Upper lobe of left lung (tissue), 6 donors: Measurements from ENCODE around the gene ALCAM. TPM values are rescaled to one million over a fixed set of nuclear protein-coding genes. Genes with fewer than 3 reads are reported as not detected.

Experiments
- ATAC-seq, 2 donors: fragments of 200-7000 bp; cut with Tn5 transposase; one replicate each; pipeline ENCODE4 v1.9.1; 2022; ENCODE audit warnings: mild to moderate bottlenecking in 2 of 2, moderate library complexity in 2 of 2; ENCODE audit not compliant: low FRiP score in 2 of 2
- DNase-seq, 2 donors: peaks; one replicate each; pipeline ENCODE4 v3.0.0-alpha.2; 2019 to 2020
- H3K27ac ChIP-seq, 4 donors: fragments of 200-600 bp; sonication (generic); one replicate each; pipeline ENCODE4 v1.5.1; 2016 to 2019
- H3K27me3 ChIP-seq, 4 donors: fragments of 200-600 bp; sonication (generic); one replicate each; pipeline ENCODE4 v1.5.1; 2017 to 2019
- H3K36me3 ChIP-seq, 4 donors: fragments of 200-600 bp; sonication (generic); one replicate each; pipeline ENCODE4 v1.5.1; 2016 to 2019
- H3K4me1 ChIP-seq, 4 donors: fragments of 200-600 bp; sonication (generic); one replicate each; pipeline ENCODE4 v1.5.1; 2018 to 2019
- H3K4me3 ChIP-seq, 4 donors: fragments of 200-600 bp; sonication (generic); one replicate each; pipeline ENCODE4 v1.5.1; 2017 to 2019; ENCODE audit warnings: mild to moderate bottlenecking in 2 of 4, moderate library complexity in 1 of 4
- H3K9me3 ChIP-seq, 4 donors: fragments of 200-600 bp; sonication (generic); one replicate each; pipeline ENCODE4 v1.5.1; 2018 to 2019
- EP300 ChIP-seq, 4 donors: sonication (generic); formaldehyde crosslinking; IDR thresholded peaks; one replicate each; pipeline ENCODE4 v1.5.1; 2017; ENCODE audit warnings: antibody characterized with exemption in 4 of 4, control low read depth in 2 of 4
- POLR2A ChIP-seq, 4 donors: fragments of 450-650 bp; IDR thresholded peaks; one replicate each; pipeline ENCODE4 v1.5.1; 2016 to 2017; ENCODE audit warnings: antibody characterized with exemption in 4 of 4, mild to moderate bottlenecking in 2 of 4
- POLR2AphosphoS5 ChIP-seq, 2 donors: sonication (generic); formaldehyde crosslinking; IDR thresholded peaks; one replicate each; pipeline ENCODE4 v1.5.1; 2017; ENCODE audit warnings: antibody characterized with exemption in 2 of 2
- WGBS, 2 donors: methylation state at CpG; one replicate each; pipeline ENCODE4 v1.1.5; 2017 to 2018; 5-methylcytosine and 5-hydroxymethylcytosine counted together
- total RNA-seq, 6 donors: library from RNA; depleted of rRNA in 4 of 6; stranded (reverse); fragments of >200 nt in 4 of 6; gene quantifications; one replicate each; pipeline versions ENCODE4 v1.1.0 to v1.2.1, GENCODE V29; 2016 to 2021
- TF ChIP-seq, protein P1 (sequence below), 6 experiments: fragments of 450-650 bp in 4 of 6; fragments of 200-600 bp in 2 of 6; sonication (generic) in 2 of 6; IDR thresholded peaks; one replicate each; pipeline ENCODE4 v1.5.1; 2016 to 2019; ENCODE audit warnings: antibody characterized with exemption in 6 of 6
- donor health status: DM: no; HTN: no; CAD: no; lungs with moderate emphysema.
- donor health status: DM: no; HTN: yes; CAD: no; lungs with severe emphysema.

ALCAM gene
- total RNA-seq, 6 donors from 2014 or later: 129 to 390 (median 186) TPM

GRCh38 chr3:105512061-105512460, 145.4 kb downstream of the ALCAM start:
- no peaks in the 10 kb centered on the region for H3K27me3 ChIP-seq
- H3K27ac ChIP-seq: no peak overlapping the region
- no peak overlapping the region for H3K4me3 ChIP-seq
- no peaks in the 10 kb centered on the region for H3K4me1 ChIP-seq
- TF ChIP-seq, protein P1, sequence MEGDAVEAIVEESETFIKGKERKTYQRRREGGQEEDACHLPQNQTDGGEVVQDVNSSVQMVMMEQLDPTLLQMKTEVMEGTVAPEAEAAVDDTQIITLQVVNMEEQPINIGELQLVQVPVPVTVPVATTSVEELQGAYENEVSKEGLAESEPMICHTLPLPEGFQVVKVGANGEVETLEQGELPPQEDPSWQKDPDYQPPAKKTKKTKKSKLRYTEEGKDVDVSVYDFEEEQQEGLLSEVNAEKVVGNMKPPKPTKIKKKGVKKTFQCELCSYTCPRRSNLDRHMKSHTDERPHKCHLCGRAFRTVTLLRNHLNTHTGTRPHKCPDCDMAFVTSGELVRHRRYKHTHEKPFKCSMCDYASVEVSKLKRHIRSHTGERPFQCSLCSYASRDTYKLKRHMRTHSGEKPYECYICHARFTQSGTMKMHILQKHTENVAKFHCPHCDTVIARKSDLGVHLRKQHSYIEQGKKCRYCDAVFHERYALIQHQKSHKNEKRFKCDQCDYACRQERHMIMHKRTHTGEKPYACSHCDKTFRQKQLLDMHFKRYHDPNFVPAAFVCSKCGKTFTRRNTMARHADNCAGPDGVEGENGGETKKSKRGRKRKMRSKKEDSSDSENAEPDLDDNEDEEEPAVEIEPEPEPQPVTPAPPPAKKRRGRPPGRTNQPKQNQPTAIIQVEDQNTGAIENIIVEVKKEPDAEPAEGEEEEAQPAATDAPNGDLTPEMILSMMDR (IDR thresholded peaks at IDR 0.05): no peak
- TF ChIP-seq POLR2AphosphoS5 (IDR thresholded peaks at IDR 0.05) (no peak), POLR2A (IDR thresholded peaks at IDR 0.05) (no peak), EP300 (IDR thresholded peaks at IDR 0.05) (no peak)
- WGBS, 2 donors: 87 to 94% methylated on average over 1 of the region's 1 CpG
- no peaks in the 10 kb centered on the region for H3K36me3 ChIP-seq
- no peaks in the 10 kb centered on the region for H3K9me3 ChIP-seq
- DNase-seq (no peak), ATAC-seq (no peak)

GRCh38 chr3:105513042-105513441, 146.3 kb downstream of the ALCAM start:
- DNase-seq (no peak), ATAC-seq (no peak)
- no peaks in the 10 kb centered on the region for H3K27me3 ChIP-seq
- WGBS, 2 donors: 83 to 93% methylated on average over 1 of the region's 1 CpG
- no peak overlapping the region for H3K4me3 ChIP-seq
- peaks cover 0 to under 1% (median 0%) of the 10 kb centered on the region in 4 donors for H3K4me1 ChIP-seq
- H3K36me3 ChIP-seq: no peaks in the 10 kb centered on the region
- TF ChIP-seq, protein P1 (IDR thresholded peaks at IDR 0.05): no peak
- no peak for TF ChIP-seq POLR2AphosphoS5 (IDR thresholded peaks at IDR 0.05)
- no peak for TF ChIP-seq EP300 (IDR thresholded peaks at IDR 0.05)
- TF ChIP-seq POLR2A (IDR thresholded peaks at IDR 0.05): no peak
- no peak overlapping the region for H3K27ac ChIP-seq
- H3K9me3 ChIP-seq: no peaks in the 10 kb centered on the region

DNA sequence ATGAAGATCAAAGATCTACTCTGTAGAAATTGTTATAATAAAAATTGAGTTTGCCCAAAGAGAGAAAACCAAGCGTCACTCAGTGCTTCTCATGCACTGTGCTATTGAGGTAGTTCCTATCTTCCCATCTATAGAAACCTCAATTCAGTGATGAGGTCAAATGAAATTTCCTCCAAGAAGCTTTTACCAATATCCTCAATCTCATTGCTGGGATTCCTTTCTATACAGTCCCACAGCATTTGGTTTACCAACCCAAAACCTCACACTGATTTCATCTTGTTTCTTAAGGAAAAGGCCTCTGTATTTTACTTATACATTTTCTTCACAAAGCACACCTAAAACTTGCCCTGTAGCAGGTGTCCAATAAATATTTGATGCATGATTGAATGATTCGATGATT, 147.2 kb downstream of the ALCAM start:
- H3K27me3 ChIP-seq: no peaks in the 10 kb centered on the region
- no peak for TF ChIP-seq POLR2A (IDR thresholded peaks at IDR 0.05)
- no peak for TF ChIP-seq POLR2AphosphoS5 (IDR thresholded peaks at IDR 0.05)
- no peak for TF ChIP-seq EP300 (IDR thresholded peaks at IDR 0.05)
- TF ChIP-seq, protein P1 (IDR thresholded peaks at IDR 0.05): no peak
- ATAC-seq: no peak
- no peak for DNase-seq
- H3K4me3 ChIP-seq: no peak overlapping the region
- peaks cover 0 to 8% (median 0%) of the 10 kb centered on the region in 4 donors for H3K4me1 ChIP-seq
- 93% methylated on average over 2 of the region's 2 CpGs for WGBS, 2 donors
- no peak overlapping the region for H3K27ac ChIP-seq
- H3K9me3 ChIP-seq: no peaks in the 10 kb centered on the region
- no peaks in the 10 kb centered on the region for H3K36me3 ChIP-seq

GRCh38 chr3:105515372-105515771, 148.7 kb downstream of the ALCAM start:
- Histone ChIP-seq H3K4me1 (peaks cover 0 to 8% (median 0%) of the 10 kb centered on the region in 4 donors), H3K9me3 (no peaks in the 10 kb centered on the region), H3K4me3 (no peak overlapping the region), H3K36me3 (no peaks in the 10 kb centered on the region), H3K27me3 (no peaks in the 10 kb centered on the region), H3K27ac (no peak overlapping the region)
- ATAC-seq (no peak), DNase-seq (no peak)
- WGBS, 2 donors: 77 to 90% methylated on average over 2 of the region's 2 CpGs
- TF ChIP-seq, protein P1 (IDR thresholded peaks at IDR 0.05): no peak
- TF ChIP-seq EP300 (IDR thresholded peaks at IDR 0.05) (no peak), POLR2AphosphoS5 (IDR thresholded peaks at IDR 0.05) (no peak), POLR2A (IDR thresholded peaks at IDR 0.05) (no peak)

GRCh38 chr3:105516972-105517371, 150.3 kb downstream of the ALCAM start:
- Histone ChIP-seq H3K27ac (no peak overlapping the region), H3K9me3 (no peaks in the 10 kb centered on the region), H3K27me3 (no peaks in the 10 kb centered on the region), H3K36me3 (no peaks in the 10 kb centered on the region), H3K4me1 (peaks cover 0 to 8% (median 0%) of the 10 kb centered on the region in 4 donors), H3K4me3 (no peak overlapping the region)
- TF ChIP-seq POLR2AphosphoS5 (IDR thresholded peaks at IDR 0.05): no peak
- no peak for TF ChIP-seq POLR2A (IDR thresholded peaks at IDR 0.05)
- TF ChIP-seq EP300 (IDR thresholded peaks at IDR 0.05): no peak
- 48 to 63% methylated on average over 6 of the region's 6 CpGs for WGBS, 2 donors
- DNase-seq (no peak), ATAC-seq (no peak)
